GM10248 (cell line): ENCODE measurements around the gene SNTB2.
"Not testable (repeated sequence)": the region's sequence is repeated elsewhere in the genome, so short reads cannot be mapped to it uniquely, and the experiment has no call there.

Source experiments
- CTCF ChIA-PET: fragments of 300-600 bp; sonication (Branson Sonifier 250); formaldehyde crosslinking; extraction: SDS; loops from one replicate; lab custom pipeline; 2021; ENCODE audit warnings: antibody characterized with exemption; lab: Yijun Ruan, JAX
- POLR2A ChIA-PET: fragments of 350-650 bp; sonication (Branson Sonifier 250); formaldehyde crosslinking; extraction: SDS; loops from one replicate; lab custom pipeline; 2020; ENCODE audit warnings: antibody characterized with exemption; lab: Yijun Ruan, JAX
- DNase-seq: peaks from one replicate; pipeline ENCODE4 v3.0.0; 2012; ENCODE audit errors: extremely low spot score
- CTCF ChIP-seq: IDR thresholded peaks from 2 replicates; pipeline ENCODE4 v1.5.1; 2012; ENCODE audit warnings: mild to moderate bottlenecking, low read depth; ENCODE audit errors: extremely low read depth, missing control alignments, control extremely low read depth

The SNTB2 gene

GRCh38 chr16:69186642-69187445, at the start of gene SNTB2:
SNTB2 (plus strand) TSS chr16:69187164; CDS start chr16:69187167, 3 bp downstream.
- ChIA-PET CTCF (interaction anchor here (0.6 to 1.8 kb wide), 7 partner anchors 10 to 100 kb away, joined by 3 to 9 read pairs (median 3); no protein-coding TSS in a partner anchor), POLR2A (interaction anchor here (1.0 kb wide), 1 partner anchor 20 kb away, joined by 3 read pairs; no protein-coding TSS in a partner anchor)
- no peak for TF ChIP-seq CTCF
- DNase-seq = peak; percentile 90

- DNase-seq = no peak
- ChIA-PET CTCF (interaction anchor here (3.9 kb wide), 1 partner anchor 12 kb away, joined by 17 read pairs; no protein-coding TSS in a partner anchor), POLR2A (no interaction called here)
Observed at GRCh38 chr16:69138608-69139007, 48.4 kb upstream of the SNTB2 start.

GRCh38 chr16:69139464-69139863, 47.5 kb upstream of the SNTB2 start:
- CTCF ChIA-PET = interaction anchor here (1.6 to 3.9 kb wide), 2 partner anchors 11 to 28 kb away, joined by 3 to 17 read pairs; no protein-coding TSS in a partner anchor
- POLR2A ChIA-PET, DNase-seq: not testable (repeated sequence)

More at GRCh38 chr16:69138608-69139007, 48.4 kb upstream of the SNTB2 start:
- TF ChIP-seq CTCF = no peak

- TF ChIP-seq CTCF = no peak
- no peak for DNase-seq
- ChIA-PET CTCF (interaction anchor here (1.5 to 3.9 kb wide), 2 partner anchors 10 to 11 kb away, joined by 3 to 17 read pairs; no protein-coding TSS in a partner anchor), POLR2A (no interaction called here)
Observed at GRCh38 chr16:69141014-69141413, 46.0 kb upstream of the SNTB2 start.

GRCh38 chr16:69141936-69142335, 45.0 kb upstream of the SNTB2 start:
- POLR2A ChIA-PET = no interaction called here
- TF ChIP-seq CTCF = no peak
- CTCF ChIA-PET = interaction anchor here (1.5 kb wide), 1 partner anchor 144 kb away, joined by 5 read pairs; no protein-coding TSS in a partner anchor
- no peak for DNase-seq

- TF ChIP-seq CTCF = no peak
- POLR2A ChIA-PET = no interaction called here
- no peak for DNase-seq
- CTCF ChIA-PET = interaction anchor here (0.8 to 1.5 kb wide), 2 partner anchors 143 to 150 kb away, joined by 3 to 5 read pairs; no protein-coding TSS in a partner anchor
Observed at GRCh38 chr16:69143116-69143515, 43.8 kb upstream of the SNTB2 start.
